SIG-M5 treated with dmso at 0.1 percent for 504 hours (cell line): ENCODE data around the gene NPM3.

Source experiments
- DNase-seq: peaks from one replicate; lab custom pipeline; 2025; ENCODE audit not compliant: unreplicated experiment; lab: John Stamatoyannopoulos, UW

NPM3 gene

GRCh38 chr10:101760510-101760909 is 22.7 kb downstream of the NPM3 start:
- no peak for DNase-seq

- no peak for DNase-seq
Observed at GRCh38 chr10:101759309-101760247, 23.7 kb downstream of the NPM3 start.

GRCh38 chr10:101758858-101759257 is 24.4 kb downstream of the NPM3 start:
- DNase-seq, result no peak

DNA sequence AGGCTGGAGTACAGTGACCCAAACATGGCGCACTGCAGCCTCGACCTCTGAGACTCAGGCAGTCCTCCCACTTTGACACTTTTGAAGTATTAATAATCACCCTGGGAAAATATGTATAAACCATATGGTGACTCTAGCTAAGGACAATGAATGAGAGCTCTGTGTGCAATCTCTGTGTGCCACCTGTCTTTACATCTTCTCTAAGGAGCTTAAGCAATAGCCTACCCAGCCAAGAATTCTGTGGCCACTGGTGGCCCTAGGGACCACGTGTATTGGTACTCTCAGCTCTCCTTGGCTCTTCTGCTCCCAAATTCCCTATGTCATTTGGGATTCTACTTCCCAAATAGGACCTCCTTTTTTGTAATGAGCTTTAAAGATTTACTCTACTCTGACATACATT is 31.0 kb downstream of the NPM3 start:
- DNase-seq, result no peak

DNA sequence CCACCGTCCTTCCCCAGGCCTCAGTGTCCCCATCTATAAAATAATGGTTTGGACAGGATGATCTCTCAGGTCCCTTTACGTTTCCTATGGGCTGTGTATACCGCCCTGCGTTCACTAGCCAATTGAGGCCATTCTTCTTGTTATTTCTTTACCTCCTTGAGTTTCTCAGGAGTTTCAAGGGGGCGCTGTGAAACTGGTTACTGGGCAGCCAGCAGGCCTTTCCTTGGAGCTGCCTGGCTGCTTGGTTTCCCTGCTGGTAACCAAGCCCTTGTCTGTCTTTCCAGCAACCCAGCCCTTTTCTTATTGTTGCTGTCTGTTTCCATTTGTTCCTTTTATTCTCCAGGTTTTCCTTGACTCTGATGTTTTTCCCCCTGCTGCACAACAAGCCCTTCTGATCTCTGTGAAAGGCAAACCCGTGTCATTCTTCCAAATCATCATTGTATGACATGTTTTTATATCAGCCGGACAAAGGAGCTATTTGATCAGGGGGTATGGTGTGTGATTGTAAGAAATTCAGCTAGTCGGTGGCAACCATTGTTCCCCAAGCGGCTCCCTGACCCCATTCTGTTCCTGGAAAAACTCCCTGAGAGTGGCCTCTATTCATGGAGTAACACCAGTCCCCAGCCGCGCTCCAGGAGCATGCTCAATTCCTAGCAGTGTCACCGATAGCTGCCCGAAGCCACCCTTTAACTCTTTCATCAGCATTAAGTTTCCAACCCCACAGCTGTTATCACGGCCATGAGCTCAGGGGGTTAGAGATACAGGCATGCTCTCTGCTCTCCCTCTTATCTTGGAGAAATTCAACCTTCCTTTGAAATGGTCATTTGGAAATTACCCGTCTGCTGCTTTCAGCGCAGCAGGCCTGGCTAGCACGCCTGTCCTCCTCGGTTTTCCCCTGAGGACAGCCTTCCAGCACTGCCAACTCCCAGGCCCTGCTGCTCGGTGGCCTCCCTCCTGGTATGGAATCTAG is 33.9 kb downstream of the NPM3 start:
- DNase-seq, result no peak

DNA sequence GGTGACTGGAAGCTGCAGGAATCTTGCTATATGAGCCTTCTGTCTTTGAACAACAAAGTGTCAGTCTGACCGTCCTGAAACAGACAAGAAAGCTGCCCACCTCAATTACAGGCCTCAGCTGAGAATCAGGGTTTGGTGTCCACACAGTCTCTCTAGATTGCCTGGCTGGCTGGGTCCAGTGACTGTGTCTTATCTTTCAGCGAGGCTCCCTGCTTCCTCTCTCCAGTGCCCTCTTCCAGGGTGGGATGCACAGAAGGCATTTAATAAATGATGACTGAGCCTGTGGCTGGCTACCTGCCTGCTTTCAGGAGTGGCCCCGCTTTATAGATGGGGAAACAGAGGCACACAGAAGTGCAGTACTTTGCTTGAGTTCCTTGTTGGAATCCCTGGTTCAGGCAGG is 34.8 kb downstream of the NPM3 start:
- DNase-seq, result no peak

- no peak for DNase-seq
Observed at GRCh38 chr10:101745074-101745696, 38.1 kb downstream of the NPM3 start.

DNA sequence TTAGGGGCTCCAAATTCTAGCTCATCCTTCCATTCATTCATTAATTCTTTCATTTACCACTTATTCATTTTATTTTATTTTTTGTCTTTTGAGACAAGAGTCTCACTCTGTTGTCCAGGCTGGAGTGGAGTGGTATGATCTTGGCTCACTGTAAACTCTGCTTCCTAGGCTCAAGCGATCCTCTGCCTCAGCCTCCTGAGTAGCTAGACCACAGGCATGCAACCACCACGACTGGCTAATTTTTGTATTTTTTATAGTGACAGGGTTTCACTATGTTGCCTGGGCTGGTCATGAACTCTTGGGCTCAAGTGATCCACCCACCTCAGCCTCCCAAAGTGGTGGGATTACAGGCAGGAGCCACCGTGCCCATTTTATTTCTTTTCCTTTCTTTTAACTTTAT is 39.0 kb downstream of the NPM3 start:
- no peak for DNase-seq

DNA sequence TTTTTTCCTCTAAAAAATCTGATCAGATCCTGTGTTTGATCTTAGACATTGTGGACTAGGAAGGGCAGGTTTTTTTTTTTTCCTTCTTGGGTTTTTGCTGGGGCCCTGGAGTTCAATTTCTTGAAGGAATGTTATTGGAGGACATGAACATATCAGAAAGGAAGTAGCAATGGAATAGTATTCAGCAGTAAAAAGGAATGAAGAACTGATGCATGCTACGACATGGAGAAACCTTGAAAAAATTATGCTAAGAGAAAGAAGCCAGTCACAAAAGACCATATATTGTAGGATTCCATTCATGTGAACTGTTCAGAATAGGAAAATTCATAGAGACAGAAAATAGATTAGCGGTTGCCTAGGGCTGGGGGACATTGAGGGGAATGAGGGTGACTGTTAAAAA is 41.3 kb downstream of the NPM3 start:
- no peak for DNase-seq

- no peak for DNase-seq
Observed at GRCh38 chr10:101736666-101737065, 46.6 kb downstream of the NPM3 start.

- DNase-seq, result no peak
Observed at GRCh38 chr10:101732096-101732495, 51.1 kb downstream of the NPM3 start.
